ENCODE results near the gene CMKLR1.

DNA sequence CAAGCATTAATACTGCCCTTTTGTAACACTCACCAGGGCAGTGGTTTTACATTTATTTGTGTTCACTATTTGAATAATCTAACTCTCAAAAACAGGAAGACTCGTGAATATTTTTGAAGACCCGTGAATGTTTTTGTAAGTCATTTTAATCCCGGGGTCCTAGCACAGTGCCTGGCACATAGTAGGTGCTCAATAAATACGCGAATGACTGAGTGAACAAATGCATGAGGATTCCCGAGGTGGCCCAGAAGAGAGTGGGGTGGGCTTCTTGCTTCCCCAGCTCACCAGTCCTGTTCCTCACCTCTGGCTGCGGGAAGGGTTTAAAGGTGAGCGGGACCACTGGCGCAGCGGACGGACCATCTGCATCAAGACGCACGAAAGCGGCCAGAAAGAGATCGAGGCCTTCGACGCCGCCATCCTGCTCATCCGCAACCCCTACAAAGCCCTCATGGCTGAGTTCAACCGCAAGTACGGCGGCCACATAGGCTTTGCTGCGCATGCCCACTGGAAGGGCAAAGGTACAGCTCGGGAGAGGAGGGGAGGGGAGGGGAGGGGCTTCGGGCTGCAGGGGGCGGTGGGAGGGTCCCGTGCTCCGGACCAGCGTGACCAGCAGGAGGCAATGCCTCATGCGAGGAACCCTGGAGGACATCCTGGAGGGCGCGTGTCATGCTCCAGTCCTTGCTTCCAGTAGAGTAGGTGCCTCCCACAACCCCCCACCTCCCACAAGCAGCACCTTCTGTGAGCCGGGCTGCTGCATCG lies 98.9 kb downstream of the CMKLR1 start:
- no peak for TF ChIP-seq EZH2 (IDR thresholded peaks at IDR 0.05)
- TF ChIP-seq POLR2AphosphoS5 (IDR thresholded peaks at IDR 0.05; ENCODE audit: borderline replicate concordance, low read depth, low read length), result no peak

Data from SK-N-MC (cell line).